SJSA1 (cell line): ENCODE measurements around the gene PLXNB2. TPM values are rescaled to one million over a fixed set of nuclear protein-coding genes. Genes with fewer than 3 reads are reported as not detected.

ENCODE experiments used
- DNase-seq, 2 experiments: peaks; one replicate each; pipeline ENCODE4 v3.0.0-alpha.2; 2015 to 2020; ENCODE audit warnings: low spot score in 2 of 2, low read depth in 1 of 2
- H3K27ac ChIP-seq: fragments of 250-450 bp; sonication (Bioruptor Pico); 2 replicates; pipeline ENCODE4 v1.5.1; 2020; ENCODE audit warnings: mild to moderate bottlenecking, moderate library complexity
- H3K27me3 ChIP-seq: fragments of 250-450 bp; sonication (Bioruptor Pico); replicated peaks from 2 replicates; pipeline ENCODE4 v1.5.1; 2020; ENCODE audit warnings: mild to moderate bottlenecking, moderate library complexity
- H3K36me3 ChIP-seq: fragments of 250-450 bp; sonication (Bioruptor Pico); 2 replicates; pipeline ENCODE4 v1.5.1; 2020; ENCODE audit warnings: mild to moderate bottlenecking
- H3K4me1 ChIP-seq: fragments of 250-450 bp; sonication (Bioruptor Pico); replicated peaks from 2 replicates; pipeline ENCODE4 v1.6.1; 2021; ENCODE audit warnings: mild to moderate bottlenecking
- H3K4me3 ChIP-seq: fragments of 250-450 bp; sonication (Bioruptor Pico); 2 replicates; pipeline ENCODE4 v1.5.1; 2020; ENCODE audit warnings: mild to moderate bottlenecking
- H3K9me3 ChIP-seq: fragments of 250-450 bp; sonication (Bioruptor Pico); replicated peaks from 2 replicates; pipeline ENCODE4 v1.5.1; 2020; ENCODE audit warnings: mild to moderate bottlenecking
- total RNA-seq: library from RNA; depleted of rRNA; stranded (reverse); fragments of >200 nt; shearing (Covaris generic); gene quantifications from 2 replicates; pipeline ENCODE4 v1.2.3, GENCODE V29; 2014

PLXNB2 gene
- total RNA-seq, 1 experiment from 2014 or later = 61.7 TPM

DNA sequence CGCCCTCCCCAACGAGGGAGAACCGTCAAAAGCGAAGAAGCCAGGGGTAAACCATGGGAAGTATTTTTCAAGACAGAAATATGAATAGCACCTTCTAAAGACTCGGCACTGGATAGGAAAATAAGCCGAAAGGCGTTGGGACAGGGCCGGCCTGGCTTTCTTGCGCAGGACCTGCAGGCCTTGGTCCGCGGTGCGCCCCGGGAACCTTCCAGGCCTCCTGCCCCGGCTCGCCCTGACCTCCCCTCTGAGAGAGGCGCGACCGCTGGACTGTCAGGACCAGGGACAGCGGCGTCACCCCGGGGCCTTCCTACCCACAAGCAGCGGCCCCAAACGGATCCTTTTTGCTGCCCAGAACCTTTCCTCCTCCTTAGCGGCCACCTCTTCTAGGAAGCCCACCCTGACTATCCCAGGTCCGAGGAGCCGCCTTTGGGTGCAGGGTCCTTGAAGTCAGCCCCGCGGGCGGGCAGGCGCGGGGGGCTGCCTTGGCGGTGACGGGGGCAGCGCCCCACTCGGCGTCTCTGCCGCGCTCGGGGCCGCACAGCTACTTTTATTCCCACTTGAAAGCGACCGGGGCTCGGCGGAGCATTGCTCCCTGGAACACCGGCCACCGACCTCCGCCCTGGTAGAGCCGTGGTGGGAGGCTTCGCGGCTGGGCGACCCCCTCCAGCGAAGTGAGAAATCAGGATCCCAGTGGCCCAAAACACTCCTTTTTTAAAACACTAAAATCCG lies 36.6 kb downstream of the PLXNB2 start:
- Histone ChIP-seq H3K27me3 (peaks cover 32% of the 10 kb centered on the region), H3K4me3 (peak overlapping the region; percentile 33), H3K9me3 (peaks cover 9% of the 10 kb centered on the region), H3K36me3 (peaks cover 14% of the 10 kb centered on the region), H3K27ac (no peak overlapping the region), H3K4me1 (peaks cover 14% of the 10 kb centered on the region)
- DNase-seq = peak; percentile 67 to 77

DNA sequence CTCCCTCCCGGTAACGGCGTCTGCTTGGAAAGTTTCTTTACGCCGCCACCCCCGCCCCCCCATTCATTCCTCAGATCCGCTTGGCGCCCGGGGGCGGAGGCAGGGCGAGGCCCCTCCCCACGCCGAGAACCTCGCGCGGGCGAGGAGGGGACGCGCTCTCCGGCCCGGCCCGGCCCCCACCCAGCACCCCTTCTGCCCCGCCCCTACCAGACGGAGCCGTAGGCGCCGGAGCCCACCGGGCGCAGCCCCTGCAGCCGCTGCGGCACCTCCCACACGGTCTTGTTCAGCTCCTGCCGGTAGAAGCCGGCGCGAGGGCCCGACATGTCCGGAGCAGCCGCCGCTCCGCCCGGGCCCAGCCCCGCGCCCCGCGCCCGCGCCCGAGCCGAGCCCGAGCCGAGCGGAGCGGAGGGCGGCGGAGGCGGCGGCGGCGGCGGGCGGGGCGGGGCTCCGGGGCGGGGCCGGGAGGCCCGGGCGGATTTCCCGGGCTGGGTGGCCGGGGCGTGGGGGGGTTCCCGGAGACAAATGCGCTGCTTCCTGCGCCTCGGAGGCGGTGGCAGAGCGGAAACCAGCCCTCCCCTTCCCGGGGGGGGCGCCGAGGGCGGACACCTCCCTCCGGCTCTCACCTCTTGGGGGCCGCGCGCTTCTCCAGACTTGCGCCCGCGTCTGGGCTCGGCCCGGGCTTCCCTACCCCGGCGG lies 37.3 kb downstream of the PLXNB2 start, which contains the start of gene MAPK11:
MAPK11 (minus strand) TSS at position 411 of the 696 bp plus-strand sequence; CDS start at position 323, 88 bp downstream.
- peaks cover 7% of the 10 kb centered on the region for H3K36me3 ChIP-seq
- no peak for DNase-seq
- no peak within 1 kb of the TSS for H3K27ac ChIP-seq
- H3K27me3 ChIP-seq = peaks cover 32% of the 10 kb centered on the region
- H3K4me1 ChIP-seq = peaks cover 14% of the 10 kb centered on the region
- peaks cover 9% of the 10 kb centered on the region for H3K9me3 ChIP-seq
- H3K4me3 ChIP-seq = peak within 1 kb of the TSS; percentile 33

DNA sequence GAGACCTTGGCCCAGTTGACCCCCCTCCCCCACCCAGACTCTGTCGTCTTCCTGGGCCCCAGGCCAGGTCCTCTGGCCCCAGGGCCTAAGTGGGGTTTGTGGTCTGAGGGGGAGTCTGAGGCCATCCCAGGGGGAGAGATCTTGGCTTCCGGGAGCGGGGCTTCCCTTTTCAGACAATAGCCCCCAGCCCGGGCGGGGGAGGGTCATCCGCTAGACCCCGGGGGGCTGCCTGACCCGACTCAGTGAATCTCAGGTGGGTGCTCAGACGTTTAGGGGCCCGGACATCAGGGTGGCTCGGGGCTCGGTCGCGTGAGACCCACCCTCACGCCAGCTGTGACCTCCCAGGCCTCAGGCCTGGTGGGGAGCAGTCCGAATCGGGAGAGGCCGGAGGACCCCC lies 37.9 kb downstream of the PLXNB2 start:
- Histone ChIP-seq H3K27ac (no peak overlapping the region), H3K9me3 (peaks cover 9% of the 10 kb centered on the region), H3K4me1 (peaks cover 14% of the 10 kb centered on the region), H3K36me3 (peaks cover 4% of the 10 kb centered on the region), H3K27me3 (peaks cover 32% of the 10 kb centered on the region), H3K4me3 (no peak overlapping the region; the same call in 1 of the 2 replicates)
- DNase-seq = no peak

DNA sequence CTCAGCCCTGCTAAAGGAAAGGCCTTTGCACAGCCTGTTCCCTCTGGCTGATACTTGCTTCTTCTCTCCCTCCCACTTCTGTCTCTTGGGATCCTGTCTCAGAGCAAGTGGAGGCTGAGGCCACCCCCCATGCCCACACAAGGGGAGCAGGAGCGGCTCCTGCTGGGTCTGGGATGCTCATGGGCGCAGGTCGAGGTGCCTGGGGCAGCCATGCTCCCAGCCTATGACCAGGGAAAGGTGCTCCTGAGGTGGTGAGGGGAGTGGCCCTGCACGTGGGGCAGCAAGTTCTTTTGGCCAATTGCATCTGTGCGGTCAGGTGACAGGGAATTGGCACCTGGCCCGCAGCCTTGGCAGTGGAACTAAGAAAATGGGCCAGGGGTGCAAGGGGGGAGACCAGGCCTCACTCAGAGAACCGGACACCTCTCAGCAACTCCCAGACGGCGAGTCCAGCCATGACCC lies 38.8 kb downstream of the PLXNB2 start:
- Histone ChIP-seq H3K36me3 (no peaks in the 10 kb centered on the region), H3K27me3 (peaks cover 32% of the 10 kb centered on the region), H3K9me3 (peaks cover 9% of the 10 kb centered on the region), H3K4me1 (peaks cover 14% of the 10 kb centered on the region), H3K27ac (no peak overlapping the region), H3K4me3 (no peak overlapping the region)
- no peak for DNase-seq

DNA sequence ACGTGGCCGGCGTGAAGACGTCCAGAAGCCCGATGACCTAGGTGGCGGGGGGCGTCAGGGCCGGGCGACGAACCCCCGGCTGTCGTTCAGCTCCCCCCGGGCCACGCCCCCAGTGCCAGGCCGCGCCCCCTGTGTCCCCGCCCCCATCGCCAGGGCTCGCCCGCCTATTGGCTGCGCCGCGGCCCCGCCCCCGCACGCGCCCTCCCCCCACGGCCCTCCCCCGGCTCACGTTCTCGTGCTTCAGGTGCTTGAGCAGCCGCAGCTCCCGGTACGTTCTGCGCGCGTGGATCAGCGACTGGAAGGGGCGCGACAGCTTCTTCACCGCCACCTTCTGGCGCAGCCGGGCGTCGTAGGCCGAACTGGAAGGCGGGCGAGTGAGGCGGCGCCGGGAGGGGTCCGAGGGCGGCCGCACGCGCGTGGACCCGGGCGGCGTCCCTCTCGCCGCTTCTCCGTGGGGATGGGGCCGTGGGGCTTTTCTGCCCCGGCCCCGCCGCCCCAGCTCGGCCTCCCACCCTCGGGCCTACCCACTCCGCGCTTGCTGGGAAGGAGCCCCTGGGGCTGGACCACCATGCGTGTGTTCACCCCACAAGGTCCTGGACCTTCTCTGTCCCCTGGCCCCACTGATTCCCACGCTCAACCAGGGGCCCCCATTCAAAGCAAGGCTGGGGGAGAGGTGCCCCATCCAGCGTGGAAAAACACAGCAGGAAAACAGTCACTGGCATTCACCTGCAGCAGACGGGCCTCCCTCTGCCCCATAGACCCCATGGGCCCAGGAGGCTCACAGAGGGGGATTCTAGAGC lies 39.7 kb downstream of the PLXNB2 start:
- Histone ChIP-seq H3K4me1 (peaks cover 14% of the 10 kb centered on the region), H3K9me3 (peaks cover 9% of the 10 kb centered on the region), H3K27me3 (peaks cover 36% of the 10 kb centered on the region), H3K36me3 (no peaks in the 10 kb centered on the region), H3K27ac (no peak overlapping the region), H3K4me3 (no peak overlapping the region)
- DNase-seq = no peak

DNA sequence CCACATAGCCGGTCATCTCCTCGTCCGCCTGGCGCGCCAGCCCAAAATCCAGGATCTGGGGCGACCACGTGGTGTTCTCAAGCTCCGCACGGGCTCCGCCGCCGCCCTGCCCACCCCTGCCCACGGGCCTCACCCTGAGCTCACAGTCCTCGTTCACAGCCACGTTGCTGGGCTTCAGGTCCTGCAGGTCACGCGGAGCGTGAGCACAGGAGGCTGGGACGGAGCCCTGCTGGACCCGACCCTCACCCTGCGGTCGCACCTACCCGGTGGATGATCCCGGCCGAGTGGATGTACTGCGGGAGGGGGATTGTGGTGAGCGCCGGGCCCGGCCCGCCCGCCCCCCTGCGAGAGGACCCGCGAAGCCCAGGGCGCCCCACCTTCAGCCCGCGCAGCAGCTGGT lies 40.5 kb downstream of the PLXNB2 start:
- Histone ChIP-seq H3K4me3 (no peak overlapping the region), H3K27me3 (peaks cover 44% of the 10 kb centered on the region), H3K36me3 (no peaks in the 10 kb centered on the region), H3K9me3 (peaks cover 9% of the 10 kb centered on the region), H3K27ac (no peak overlapping the region), H3K4me1 (peaks cover 14% of the 10 kb centered on the region)
- DNase-seq = no peak

DNA sequence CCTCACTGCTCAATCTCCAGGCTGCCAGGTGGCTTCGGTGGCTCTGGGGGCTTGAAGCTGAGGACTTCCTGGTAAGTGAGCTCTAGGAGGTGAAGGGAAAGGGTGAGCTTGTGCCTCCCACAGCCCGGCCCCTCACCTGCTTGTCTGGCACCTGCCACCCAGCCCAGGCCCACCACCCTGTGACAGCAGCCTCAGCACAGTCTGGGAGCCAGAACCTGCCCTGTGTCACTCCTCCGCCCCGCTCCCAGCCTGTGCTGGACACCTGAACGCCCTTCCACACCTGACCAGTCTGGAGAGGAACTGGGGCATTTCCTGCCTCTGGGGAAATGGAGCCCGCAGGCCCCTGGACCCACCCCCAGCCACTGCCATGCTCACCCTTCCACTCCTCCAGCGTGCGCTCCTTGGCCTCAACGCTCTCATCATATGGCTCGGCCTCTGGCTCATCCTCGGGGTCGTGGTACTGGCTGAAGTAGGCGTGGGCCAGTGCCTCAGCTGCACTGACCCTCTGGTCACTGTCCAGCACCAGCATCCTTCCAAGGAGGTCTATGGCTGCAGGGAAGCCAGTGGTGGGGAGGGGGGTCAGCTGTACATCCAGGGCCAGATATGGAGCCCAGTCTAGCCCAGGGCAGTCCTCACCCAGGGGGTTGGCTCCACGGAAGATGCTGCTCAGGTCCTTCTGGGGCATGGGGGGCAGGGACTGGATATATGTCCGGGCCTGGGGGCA lies 42.3 kb downstream of the PLXNB2 start:
- Histone ChIP-seq H3K4me1 (peaks cover 11% of the 10 kb centered on the region), H3K27me3 (peaks cover 41% of the 10 kb centered on the region), H3K36me3 (no peaks in the 10 kb centered on the region), H3K4me3 (no peak overlapping the region), H3K9me3 (peaks cover 9% of the 10 kb centered on the region), H3K27ac (no peak overlapping the region)
- no peak for DNase-seq

DNA sequence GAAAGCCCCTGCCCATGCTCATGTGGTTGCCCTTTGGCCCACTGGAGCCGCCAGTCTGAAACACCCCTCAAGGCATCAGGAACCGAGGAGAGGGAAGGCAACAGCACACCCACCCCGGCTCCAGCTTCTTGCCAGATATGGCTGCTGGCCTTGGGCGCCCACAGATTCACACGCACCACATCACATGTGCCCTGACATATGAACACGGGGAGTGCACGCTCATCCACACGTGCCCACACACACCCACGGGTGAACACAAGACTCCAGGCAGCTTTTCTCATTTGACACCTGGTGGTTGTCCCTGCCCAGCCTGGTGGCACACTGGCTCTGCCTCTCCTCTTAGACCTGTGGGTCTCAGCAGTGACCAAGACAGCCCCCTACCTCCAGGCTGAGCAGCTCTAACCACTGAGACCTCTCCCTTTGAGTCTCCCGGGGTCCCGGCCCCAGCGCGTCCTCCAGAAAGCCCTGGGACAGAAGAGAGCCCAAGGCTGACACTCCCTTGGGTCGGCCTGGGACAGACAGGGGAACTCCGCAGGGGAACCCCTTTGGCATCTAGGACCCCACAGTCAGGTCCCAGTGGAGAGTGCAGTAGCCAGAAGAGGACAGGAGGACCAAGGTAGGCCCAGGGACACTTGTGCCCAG lies 43.2 kb downstream of the PLXNB2 start:
- H3K4me1 ChIP-seq = peaks cover 11% of the 10 kb centered on the region
- peaks cover 36% of the 10 kb centered on the region for H3K27me3 ChIP-seq
- H3K9me3 ChIP-seq = peaks cover 9% of the 10 kb centered on the region
- no peak overlapping the region for H3K27ac ChIP-seq
- H3K36me3 ChIP-seq = no peaks in the 10 kb centered on the region
- DNase-seq = no peak
- no peak overlapping the region for H3K4me3 ChIP-seq

DNA sequence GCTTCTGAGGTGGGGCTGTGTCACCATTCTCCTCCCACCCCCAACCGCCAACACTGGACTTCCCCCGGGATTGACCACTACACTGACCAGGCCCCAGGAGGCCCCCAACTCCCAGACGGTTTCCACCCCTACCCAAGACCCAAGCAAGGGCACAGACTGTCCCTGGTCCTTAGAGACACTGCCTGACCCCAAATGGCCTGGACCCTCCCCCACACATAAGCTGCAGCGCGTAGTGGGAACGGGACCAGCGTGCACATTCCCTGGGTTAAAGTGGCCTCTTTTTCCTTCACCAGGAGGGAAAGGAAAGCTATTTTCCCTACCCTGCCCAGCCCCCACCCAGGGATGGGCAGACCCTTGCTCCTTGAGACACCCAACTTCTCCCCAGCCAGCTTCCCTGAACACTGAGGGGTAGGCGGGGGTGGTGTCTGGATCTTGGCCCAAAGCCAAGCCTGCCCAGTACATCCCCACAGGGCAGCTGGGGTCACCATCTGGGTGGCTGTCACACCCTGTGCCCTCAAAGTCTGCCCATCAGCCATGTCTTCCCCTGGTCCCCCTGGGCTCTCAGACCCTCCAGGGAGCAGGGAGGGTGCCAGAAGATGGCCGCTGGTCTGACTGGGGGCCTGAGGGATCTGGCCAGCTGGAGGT lies 44.4 kb downstream of the PLXNB2 start:
- Histone ChIP-seq H3K27ac (no peak overlapping the region), H3K4me3 (no peak overlapping the region), H3K27me3 (peaks cover 26% of the 10 kb centered on the region), H3K4me1 (peaks cover 11% of the 10 kb centered on the region), H3K9me3 (peaks cover 9% of the 10 kb centered on the region), H3K36me3 (no peaks in the 10 kb centered on the region)
- DNase-seq = no peak

DNA sequence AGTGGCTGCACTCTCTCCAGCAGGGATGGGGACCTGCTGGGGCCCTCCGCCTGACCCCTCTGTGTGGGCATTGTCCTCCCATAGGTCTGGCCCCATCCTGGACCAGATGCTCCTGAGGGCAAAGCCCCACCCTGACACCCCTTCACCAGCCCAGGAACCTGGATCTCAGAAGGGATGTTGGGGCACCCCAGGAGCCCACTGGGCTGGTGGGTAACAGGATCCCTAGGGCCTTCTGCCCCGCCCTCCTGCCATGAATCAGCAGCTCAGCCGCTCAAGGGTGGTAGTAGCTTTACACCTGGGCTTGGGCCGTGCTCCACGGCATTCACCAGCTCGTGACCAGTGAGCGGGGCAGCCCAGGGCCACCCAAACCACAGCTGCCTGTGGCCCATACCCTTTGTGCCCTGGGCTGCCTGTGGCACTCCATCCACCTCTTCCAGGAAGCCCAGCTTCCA lies 45.0 kb downstream of the PLXNB2 start:
- H3K4me3 ChIP-seq = no peak overlapping the region
- DNase-seq = no peak
- H3K27ac ChIP-seq = no peak overlapping the region
- peaks cover 22% of the 10 kb centered on the region for H3K27me3 ChIP-seq
- peaks cover 11% of the 10 kb centered on the region for H3K4me1 ChIP-seq
- no peaks in the 10 kb centered on the region for H3K36me3 ChIP-seq
- H3K9me3 ChIP-seq = peaks cover 9% of the 10 kb centered on the region

DNA sequence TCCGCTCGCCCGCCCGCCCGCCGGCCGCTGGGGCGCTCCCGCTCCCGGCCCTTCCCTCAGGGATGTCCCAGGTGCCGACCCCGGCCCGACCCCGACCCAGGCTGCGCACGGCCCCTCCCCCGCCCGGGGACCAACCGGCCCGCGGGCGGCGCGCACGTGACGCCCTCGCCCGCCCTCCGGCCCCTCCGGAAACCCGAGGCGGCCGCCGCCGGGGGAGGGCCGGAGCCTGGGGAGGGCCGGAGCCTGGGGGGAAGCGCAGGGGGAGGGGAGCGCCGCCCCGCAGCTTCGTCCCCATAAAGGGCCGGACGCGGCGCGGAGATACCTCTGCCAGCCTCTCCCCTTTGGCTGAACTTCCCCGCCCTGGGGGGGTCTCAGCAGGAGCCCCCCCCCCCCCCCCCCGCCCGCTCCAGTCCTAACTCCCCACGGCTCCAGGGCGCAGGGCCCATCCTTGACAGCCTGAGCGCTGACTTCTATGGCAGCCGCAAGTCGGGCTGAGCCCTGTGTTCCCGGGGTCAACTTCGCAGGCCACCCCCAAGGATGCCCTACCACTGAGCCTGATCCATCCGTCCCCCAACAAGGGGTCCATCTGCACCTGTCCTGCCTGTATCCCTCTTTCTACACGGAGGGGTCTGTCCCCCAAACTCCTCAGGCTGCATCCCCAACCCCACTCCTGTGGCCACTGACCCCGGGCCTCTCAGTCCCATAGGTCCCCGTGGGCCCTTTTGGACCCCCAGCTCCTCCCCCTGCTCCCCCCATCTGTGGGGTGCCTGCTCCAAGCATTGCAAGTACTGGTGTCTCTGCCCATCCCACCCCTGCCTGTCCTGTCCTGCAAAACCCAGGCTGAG lies 45.6 kb downstream of the PLXNB2 start, which contains the start of gene MAPK12:
MAPK12 (minus strand) TSS at position 69 of the 845 bp plus-strand sequence. CDS start 174 bp downstream, outside the sequence.
- no peak for DNase-seq
- H3K4me1 ChIP-seq = peaks cover 11% of the 10 kb centered on the region
- H3K27ac ChIP-seq = no peak within 1 kb of the TSS
- H3K27me3 ChIP-seq = peaks cover 22% of the 10 kb centered on the region
- peak within 1 kb of the TSS; percentile 35 for H3K4me3 ChIP-seq
- H3K9me3 ChIP-seq = peaks cover 4% of the 10 kb centered on the region
- no peaks in the 10 kb centered on the region for H3K36me3 ChIP-seq
